ENCODE results near the gene BARD1.

DNA sequence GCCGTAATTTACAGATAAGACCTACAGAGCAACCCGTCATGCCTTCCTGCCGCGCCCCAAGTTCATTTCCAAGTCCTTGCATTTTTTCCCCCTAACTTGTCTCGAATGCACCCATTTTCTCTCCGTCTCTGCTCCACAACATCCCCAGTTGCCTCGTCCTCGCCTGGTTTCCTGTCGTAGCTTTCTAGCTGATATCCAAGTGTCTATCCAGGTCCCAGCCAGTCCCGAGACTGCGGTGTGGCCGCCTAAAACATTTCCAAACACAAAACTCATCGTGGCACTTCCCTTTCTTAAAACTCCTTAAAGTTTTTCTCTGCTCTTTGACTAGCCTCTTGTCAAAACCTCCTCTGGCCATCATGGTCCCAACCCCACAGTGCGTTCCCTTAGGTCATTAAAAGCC is 1.2 kb upstream of the BARD1 start:
- TF ChIP-seq, protein P1, sequence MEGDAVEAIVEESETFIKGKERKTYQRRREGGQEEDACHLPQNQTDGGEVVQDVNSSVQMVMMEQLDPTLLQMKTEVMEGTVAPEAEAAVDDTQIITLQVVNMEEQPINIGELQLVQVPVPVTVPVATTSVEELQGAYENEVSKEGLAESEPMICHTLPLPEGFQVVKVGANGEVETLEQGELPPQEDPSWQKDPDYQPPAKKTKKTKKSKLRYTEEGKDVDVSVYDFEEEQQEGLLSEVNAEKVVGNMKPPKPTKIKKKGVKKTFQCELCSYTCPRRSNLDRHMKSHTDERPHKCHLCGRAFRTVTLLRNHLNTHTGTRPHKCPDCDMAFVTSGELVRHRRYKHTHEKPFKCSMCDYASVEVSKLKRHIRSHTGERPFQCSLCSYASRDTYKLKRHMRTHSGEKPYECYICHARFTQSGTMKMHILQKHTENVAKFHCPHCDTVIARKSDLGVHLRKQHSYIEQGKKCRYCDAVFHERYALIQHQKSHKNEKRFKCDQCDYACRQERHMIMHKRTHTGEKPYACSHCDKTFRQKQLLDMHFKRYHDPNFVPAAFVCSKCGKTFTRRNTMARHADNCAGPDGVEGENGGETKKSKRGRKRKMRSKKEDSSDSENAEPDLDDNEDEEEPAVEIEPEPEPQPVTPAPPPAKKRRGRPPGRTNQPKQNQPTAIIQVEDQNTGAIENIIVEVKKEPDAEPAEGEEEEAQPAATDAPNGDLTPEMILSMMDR (IDR thresholded peaks at IDR 0.05), result no peak
- no peak for TF ChIP-seq EZH2 (IDR thresholded peaks at IDR 0.05; ENCODE audit: borderline replicate concordance, insufficient read depth, low read depth, low read length, poor library complexity, severe bottlenecking)
